ENCODE results near the gene PCDHGB6.

PCDHGB6 gene

DNA sequence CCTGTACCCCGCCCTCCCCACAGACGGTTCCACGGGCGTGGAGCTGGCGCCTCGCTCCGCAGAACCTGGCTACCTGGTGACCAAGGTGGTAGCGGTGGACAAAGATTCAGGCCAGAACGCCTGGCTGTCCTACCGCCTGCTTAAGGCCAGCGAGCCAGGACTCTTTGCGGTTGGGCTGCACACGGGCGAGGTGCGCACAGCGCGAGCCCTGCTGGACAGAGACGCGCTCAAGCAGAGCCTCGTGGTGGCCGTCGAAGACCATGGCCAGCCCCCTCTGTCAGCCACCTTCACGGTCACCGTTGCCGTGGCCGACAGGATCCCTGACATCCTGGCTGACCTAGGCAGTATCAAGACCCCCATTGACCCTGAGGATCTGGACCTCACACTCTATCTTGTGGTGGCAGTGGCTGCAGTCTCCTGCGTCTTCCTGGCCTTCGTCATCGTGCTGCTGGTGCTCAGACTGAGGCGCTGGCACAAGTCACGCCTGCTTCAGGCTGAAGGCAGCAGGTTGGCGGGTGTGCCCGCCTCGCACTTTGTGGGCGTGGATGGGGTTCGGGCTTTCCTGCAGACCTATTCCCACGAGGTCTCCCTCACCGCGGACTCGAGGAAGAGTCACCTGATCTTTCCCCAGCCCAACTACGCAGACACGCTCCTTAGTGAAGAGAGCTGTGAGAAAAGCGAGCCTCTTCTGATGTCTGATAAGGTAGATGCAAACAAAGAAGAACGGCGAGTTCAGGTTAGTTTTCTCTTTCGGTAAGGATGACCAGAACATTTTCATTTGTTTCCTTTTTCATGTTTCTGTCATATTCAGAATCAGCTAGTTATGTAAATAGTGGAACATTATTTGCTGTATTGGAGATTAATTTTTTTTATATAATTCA is 41.6 kb upstream of the PCDHGB6 start:
- TF ChIP-seq MYC (IDR thresholded peaks at IDR 0.05; ENCODE audit: low read depth, low read length) = no peak
- TF ChIP-seq POLR2A (IDR thresholded peaks at IDR 0.05; ENCODE audit: extremely low read depth, insufficient read length) = no peak
- TF ChIP-seq, protein P1, sequence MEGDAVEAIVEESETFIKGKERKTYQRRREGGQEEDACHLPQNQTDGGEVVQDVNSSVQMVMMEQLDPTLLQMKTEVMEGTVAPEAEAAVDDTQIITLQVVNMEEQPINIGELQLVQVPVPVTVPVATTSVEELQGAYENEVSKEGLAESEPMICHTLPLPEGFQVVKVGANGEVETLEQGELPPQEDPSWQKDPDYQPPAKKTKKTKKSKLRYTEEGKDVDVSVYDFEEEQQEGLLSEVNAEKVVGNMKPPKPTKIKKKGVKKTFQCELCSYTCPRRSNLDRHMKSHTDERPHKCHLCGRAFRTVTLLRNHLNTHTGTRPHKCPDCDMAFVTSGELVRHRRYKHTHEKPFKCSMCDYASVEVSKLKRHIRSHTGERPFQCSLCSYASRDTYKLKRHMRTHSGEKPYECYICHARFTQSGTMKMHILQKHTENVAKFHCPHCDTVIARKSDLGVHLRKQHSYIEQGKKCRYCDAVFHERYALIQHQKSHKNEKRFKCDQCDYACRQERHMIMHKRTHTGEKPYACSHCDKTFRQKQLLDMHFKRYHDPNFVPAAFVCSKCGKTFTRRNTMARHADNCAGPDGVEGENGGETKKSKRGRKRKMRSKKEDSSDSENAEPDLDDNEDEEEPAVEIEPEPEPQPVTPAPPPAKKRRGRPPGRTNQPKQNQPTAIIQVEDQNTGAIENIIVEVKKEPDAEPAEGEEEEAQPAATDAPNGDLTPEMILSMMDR (IDR thresholded peaks at IDR 0.05; ENCODE audit: low read depth, low read length) = no peak
- TF ChIP-seq, protein P2, sequence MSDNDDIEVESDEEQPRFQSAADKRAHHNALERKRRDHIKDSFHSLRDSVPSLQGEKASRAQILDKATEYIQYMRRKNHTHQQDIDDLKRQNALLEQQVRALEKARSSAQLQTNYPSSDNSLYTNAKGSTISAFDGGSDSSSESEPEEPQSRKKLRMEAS (IDR thresholded peaks at IDR 0.05; ENCODE audit: low read depth, low read length) = no peak

DNA sequence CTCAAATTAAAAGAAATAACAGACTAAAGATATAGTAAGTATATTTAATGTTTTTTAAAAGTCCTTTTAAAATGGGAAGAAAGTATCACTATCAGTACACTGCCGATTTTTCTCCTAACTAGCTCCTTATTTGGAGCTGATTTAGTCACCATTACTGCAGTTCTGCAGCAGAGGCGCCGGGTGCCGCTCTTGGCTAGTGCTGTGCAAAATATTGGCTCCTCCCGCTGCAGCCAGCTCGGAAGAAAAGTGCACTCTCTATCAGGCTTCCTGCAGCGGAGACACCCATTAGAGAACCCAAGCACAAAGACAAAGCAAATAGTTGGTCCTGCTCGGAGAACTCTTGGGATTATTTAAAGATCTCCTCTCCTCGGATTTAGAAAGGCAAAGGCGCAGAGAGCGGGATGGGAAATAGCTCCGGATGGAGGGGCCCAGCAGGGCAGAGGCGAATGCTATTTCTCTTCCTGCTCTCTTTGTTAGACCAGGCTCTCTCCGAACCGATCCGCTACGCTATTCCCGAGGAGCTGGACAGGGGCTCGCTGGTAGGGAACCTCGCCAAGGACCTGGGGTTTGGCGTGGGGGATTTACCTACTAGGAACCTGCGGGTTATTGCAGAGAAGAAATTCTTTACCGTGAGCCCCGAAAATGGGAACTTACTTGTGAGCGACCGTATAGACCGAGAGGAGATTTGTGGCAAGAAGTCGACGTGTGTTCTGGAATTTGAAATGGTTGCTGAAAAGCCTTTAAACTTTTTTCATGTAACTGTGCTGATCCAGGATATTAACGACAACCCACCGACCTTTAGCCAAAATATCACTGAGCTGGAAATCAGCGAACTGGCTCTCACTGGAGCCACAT is 37.6 kb upstream of the PCDHGB6 start, which contains the start of gene PCDHGB3:
PCDHGB3 (plus strand) TSS at position 249 of the 855 bp plus-strand sequence; CDS start at position 402, 153 bp downstream.
- H3K4me3 ChIP-seq (ENCODE audit: low read depth, low read length) = peak within 1 kb of the TSS; percentile 50
- DNase-seq (ENCODE audit: low read depth) = peak; percentile 77
- TF ChIP-seq, protein P1 (IDR thresholded peaks at IDR 0.05; ENCODE audit: low read depth, low read length) = peak; percentile 57
- TF ChIP-seq, protein P2 (IDR thresholded peaks at IDR 0.05; ENCODE audit: low read depth, low read length) = no peak

More for the DNA sequence above, 41.6 kb upstream of the PCDHGB6 start:
- no peak overlapping the region for H3K4me3 ChIP-seq (ENCODE audit: low read depth, low read length)
- DNase-seq (ENCODE audit: low read depth) = no peak

DNA sequence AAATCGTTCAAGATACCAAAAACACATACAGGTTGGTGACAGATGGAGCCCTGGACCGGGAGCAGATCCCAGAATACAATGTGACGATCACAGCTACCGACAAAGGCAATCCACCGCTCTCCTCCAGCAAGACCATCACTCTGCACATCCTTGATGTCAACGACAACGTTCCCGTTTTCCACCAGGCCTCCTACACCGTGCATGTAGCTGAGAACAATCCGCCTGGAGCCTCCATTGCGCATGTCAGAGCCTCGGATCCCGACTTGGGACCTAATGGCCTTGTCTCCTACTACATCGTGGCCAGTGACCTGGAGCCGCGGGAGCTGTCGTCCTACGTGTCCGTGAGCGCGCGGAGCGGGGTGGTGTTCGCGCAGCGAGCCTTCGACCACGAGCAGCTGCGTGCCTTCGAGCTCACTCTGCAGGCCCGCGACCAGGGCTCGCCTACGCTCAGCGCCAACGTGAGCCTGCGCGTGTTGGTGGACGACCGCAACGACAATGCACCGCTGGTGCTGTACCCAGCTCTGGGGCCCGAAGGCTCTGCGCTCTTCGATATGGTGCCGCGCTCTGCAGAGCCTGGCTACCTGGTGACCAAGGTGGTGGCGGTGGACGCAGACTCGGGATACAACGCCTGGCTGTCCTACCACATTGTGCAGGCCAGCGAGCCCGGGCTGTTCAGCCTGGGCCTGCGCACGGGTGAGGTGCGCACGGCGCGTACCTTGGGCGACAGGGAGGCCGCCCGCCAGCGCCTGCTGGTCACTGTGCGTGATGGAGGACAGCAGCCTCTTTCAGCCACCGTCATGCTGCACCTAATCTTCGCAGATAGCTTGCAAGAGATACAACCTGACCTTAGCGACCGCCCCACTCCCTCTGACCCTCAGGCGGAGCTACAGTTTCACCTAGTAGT is 36.0 kb upstream of the PCDHGB6 start:
- DNase-seq (ENCODE audit: low read depth) = no peak
- TF ChIP-seq, protein P1 (IDR thresholded peaks at IDR 0.05; ENCODE audit: low read depth, low read length) = no peak
- TF ChIP-seq, protein P2 (IDR thresholded peaks at IDR 0.05; ENCODE audit: low read depth, low read length) = no peak
- TF ChIP-seq MYC (IDR thresholded peaks at IDR 0.05; ENCODE audit: low read depth, low read length) = no peak
- TF ChIP-seq POLR2A (IDR thresholded peaks at IDR 0.05; ENCODE audit: extremely low read depth, insufficient read length) = no peak
- no peak overlapping the region for H3K4me3 ChIP-seq (ENCODE audit: low read depth, low read length)

DNA sequence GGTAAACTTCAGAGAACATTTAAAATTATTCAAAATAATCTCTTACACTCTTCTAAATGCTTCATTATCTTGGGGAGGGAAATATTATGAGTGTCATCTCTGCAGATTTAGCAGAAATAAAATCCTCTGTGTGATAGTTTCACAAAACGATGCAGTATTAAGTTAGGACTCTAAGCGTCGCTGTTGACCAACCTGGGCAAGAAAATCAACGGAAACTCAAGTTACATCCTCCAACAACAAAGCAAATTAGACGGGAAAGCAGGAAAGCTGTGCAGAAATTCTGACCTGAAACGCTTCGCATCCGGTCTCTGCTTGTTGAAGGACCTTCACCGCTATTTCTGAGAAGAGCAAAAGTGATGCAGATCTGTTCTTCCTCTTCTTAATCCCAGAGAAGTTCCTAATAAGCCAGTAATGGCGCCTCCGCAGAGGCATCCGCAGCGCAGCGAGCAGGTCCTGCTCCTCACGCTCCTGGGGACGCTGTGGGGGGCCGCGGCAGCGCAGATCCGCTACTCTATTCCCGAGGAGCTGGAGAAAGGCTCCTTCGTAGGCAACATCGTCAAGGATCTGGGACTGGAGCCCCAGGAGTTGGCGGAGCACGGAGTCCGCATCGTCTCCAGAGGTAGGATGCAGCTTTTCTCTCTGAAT is 34.0 kb upstream of the PCDHGB6 start, which contains the start of gene PCDHGA6:
PCDHGA6 (plus strand) TSS at position 219 of the 645 bp plus-strand sequence; CDS start at position 412, 193 bp downstream.
- peak; percentile 16 for DNase-seq (ENCODE audit: low read depth)
- no peak within 1 kb of the TSS for H3K4me3 ChIP-seq (ENCODE audit: low read depth, low read length)
- TF ChIP-seq, protein P1 (IDR thresholded peaks at IDR 0.05; ENCODE audit: low read depth, low read length) = peak; percentile 15
- TF ChIP-seq, protein P2 (IDR thresholded peaks at IDR 0.05; ENCODE audit: low read depth, low read length) = no peak

DNA sequence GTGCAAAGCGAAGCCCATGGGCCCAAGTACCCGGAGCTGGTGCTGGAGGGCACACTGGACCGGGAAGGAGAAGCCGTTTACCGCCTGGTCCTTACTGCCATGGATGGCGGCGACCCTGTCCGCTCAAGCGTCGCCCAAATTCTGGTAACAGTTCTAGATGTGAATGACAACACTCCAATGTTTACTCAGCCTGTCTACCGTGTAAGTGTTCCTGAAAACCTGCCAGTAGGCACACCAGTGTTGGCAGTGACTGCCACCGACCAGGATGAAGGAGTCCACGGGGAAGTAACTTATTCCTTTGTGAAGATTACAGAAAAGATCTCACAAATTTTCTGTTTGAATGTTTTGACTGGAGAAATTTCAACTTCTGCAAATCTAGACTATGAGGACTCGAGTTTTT is 33.2 kb upstream of the PCDHGB6 start:
- H3K4me3 ChIP-seq (ENCODE audit: low read depth, low read length) = no peak overlapping the region
- DNase-seq (ENCODE audit: low read depth) = no peak
- TF ChIP-seq, protein P2 (IDR thresholded peaks at IDR 0.05; ENCODE audit: low read depth, low read length) = no peak
- TF ChIP-seq POLR2A (IDR thresholded peaks at IDR 0.05; ENCODE audit: extremely low read depth, insufficient read length) = no peak
